A549 treated with AZD2906 at 1 μM for 4 hours (cell line): ENCODE data around the gene OR10J1. TPM values are rescaled to one million over a fixed set of nuclear protein-coding genes. Genes with fewer than 3 reads are reported as not detected.

ENCODE experiments used
- total RNA-seq: library from RNA; stranded (reverse); fragments of 200-300 nt; extraction: Qiagen RNA extraction; gene quantifications from 5 replicates; pipeline ENCODE4 v1.2.3, GENCODE V29; 2022

Gene OR10J1
- not detected in 5 replicates for total RNA-seq

DNA sequence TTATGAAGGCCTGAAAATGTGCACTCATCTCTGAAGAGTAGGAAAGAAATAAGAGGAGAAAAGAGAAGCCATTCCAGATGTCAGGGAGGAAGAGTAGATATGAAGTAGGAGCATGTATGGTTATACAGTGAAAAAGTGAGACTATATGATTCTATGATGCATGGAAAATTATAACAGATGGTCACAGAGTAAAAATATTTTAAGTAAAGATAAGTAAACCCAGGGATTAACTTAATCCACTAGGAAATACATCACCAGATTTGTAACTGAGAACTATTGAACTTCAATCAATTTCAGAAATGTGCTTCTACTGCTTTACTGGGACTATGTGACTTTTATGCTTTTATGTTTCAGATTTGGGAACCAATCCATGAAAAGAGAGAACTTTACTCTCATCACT is at the start of gene OR10J1:
Gene OR10J1, plus strand, starts transcription at position 301 of the 400 bp plus-strand sequence. Its CDS starts 70 bp downstream, at position 371.

DNA sequence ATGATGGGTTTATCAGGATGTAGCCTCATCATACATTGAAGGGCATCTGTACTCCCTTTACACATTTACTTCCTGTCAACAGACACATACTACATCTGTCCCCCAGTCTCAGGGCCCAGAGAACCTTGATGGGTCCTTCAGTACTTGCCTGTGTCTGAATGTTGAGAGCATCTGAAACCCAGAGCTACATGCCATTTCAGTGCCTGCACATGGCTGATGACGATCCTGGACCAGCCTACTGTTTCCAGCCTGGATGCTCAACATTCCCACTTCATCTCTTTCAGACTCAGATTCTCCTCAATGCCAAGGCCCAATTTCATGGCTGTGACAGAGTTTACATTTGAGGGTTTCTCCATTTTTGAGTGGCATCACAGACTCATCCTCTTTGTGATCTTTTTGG is 7.6 kb upstream of the OR10J1 start, which contains the start of gene OR10J4:
Gene OR10J4, plus strand, starts transcription at position 301 of the 400 bp plus-strand sequence.

Other genes starting within 250 kb of the OR10J1 start
- 0.10 to 0.12 TPM in 2 of 5 replicates, not detected in the others for gene ACKR1, start 234.8 kb upstream of the OR10J1 start, total RNA-seq
- not detected in 5 replicates for gene FCER1A, start 137.4 kb upstream of the OR10J1 start, total RNA-seq
- gene OR10J4, start 7.5 kb upstream of the OR10J1 start, total RNA-seq = not detected in 5 replicates
- not detected in 5 replicates for gene OR10J5, start 96.3 kb downstream of the OR10J1 start, total RNA-seq
- not detected in 5 replicates for gene APCS, start 148.1 kb downstream of the OR10J1 start, total RNA-seq